Panc1 (cell line): ENCODE data around the gene C1orf216. TPM values are rescaled to one million over a fixed set of nuclear protein-coding genes. Genes with fewer than 3 reads are reported as not detected.

Experiments used
- ATAC-seq: fragments of 200-7000 bp; cut with Tn5 transposase; 2 replicates; pipeline ENCODE4 v1.9.1; 2020; ENCODE audit warnings: mild to moderate bottlenecking, moderate library complexity
- BruUV-seq: library from RNA; stranded (reverse); fragments of 400-500 nt; replicated peaks from 2 replicates; lab custom pipeline; 2021; lab: Mats Ljungman, UMichigan
- CTCF ChIA-PET: fragments of 300-600 bp; sonication (Branson Sonifier 250); formaldehyde crosslinking; loops from one replicate; lab custom pipeline; 2022; ENCODE audit warnings: antibody characterized with exemption; lab: Charles Lee
- POLR2A ChIA-PET: fragments of 300-600 bp; sonication (Branson Sonifier 250); formaldehyde crosslinking; loops from one replicate; lab custom pipeline; 2022; ENCODE audit warnings: antibody characterized with exemption; lab: Charles Lee
- DNase-seq: peaks from one replicate; pipeline ENCODE4 v3.0.0-alpha.2; 2010; ENCODE audit warnings: low read depth, low spot score
- H3K27ac ChIP-seq: 2 replicates; pipeline ENCODE4 v1.5.1; 2011; ENCODE audit warnings: mild to moderate bottlenecking, low read length, inconsistent platforms
- H3K27me3 ChIP-seq: fragments of 200-500 bp; sonication (Bioruptor generic); 2 replicates; pipeline ENCODE4 v1.6.0; 2014; ENCODE audit warnings: low read length, inconsistent platforms; ENCODE audit not compliant: control insufficient read depth, insufficient read depth
- H3K36me3 ChIP-seq: fragments of 200-500 bp; sonication (Bioruptor generic); 2 replicates; pipeline ENCODE4 v1.5.1; 2014; ENCODE audit warnings: inconsistent platforms, mild to moderate bottlenecking, low read length, moderate library complexity; ENCODE audit not compliant: control insufficient read depth, insufficient read depth
- H3K4me1 ChIP-seq: 2 replicates; pipeline ENCODE4 v1.5.1; 2011; ENCODE audit warnings: inconsistent platforms, mild to moderate bottlenecking, low read length, moderate library complexity; ENCODE audit not compliant: control insufficient read depth, insufficient read depth
- H3K4me3 ChIP-seq, 2 experiments: 2 replicates each; pipeline ENCODE4 v1.5.1; 2011 to 2012; ENCODE audit warnings: low read depth in 2 of 2, low read length in 2 of 2, mild to moderate bottlenecking in 2 of 2, inconsistent platforms in 1 of 2, moderate library complexity in 1 of 2
- H3K9me3 ChIP-seq: fragments of 200-500 bp; sonication (Bioruptor generic); 2 replicates; pipeline ENCODE4 v1.5.1; 2014; ENCODE audit warnings: low read depth, mild to moderate bottlenecking, inconsistent platforms, low read length, moderate library complexity; ENCODE audit not compliant: control insufficient read depth, insufficient read depth
- POLR2AphosphoS5 ChIP-seq: IDR thresholded peaks from 2 replicates; pipeline ENCODE4 v1.6.1; 2012; ENCODE audit warnings: mild to moderate bottlenecking, low read depth, low read length, moderate library complexity
- SIN3A ChIP-seq: IDR thresholded peaks from 2 replicates; pipeline ENCODE4 v1.6.1; 2012; ENCODE audit warnings: low read depth, mild to moderate bottlenecking, low read length, moderate library complexity, borderline replicate concordance; ENCODE audit not compliant: insufficient read depth
- TCF7L2 ChIP-seq: IDR thresholded peaks from 2 replicates; pipeline ENCODE4 v1.6.1; 2011; ENCODE audit warnings: mild to moderate bottlenecking, low read depth, low read length, inconsistent platforms
- in situ Hi-C: cut with HindIII; loops from 2 replicates; pipeline ENCODE4 v1.10.0; 2016; ENCODE audit warnings: low sequenced_read_pairs, low pct_unique_long_range_greater_than_20kb
- intact Hi-C: fragments of 100-400 bp; cut with micrococcal nuclease; formaldehyde crosslinking; loops from one replicate; pipeline ENCODE4 v1.10.0; 2022; ENCODE audit not compliant: unreplicated experiment
- total RNA-seq: library from RNA; stranded (reverse); gene quantifications from one replicate; pipeline ENCODE4 v1.2.1, GENCODE V29; 2021; ENCODE audit not compliant: unreplicated experiment
- TF ChIP-seq, protein P1 (sequence below): fragments of 450-650 bp; IDR thresholded peaks from 2 replicates; pipeline ENCODE4 v1.5.1; 2017; ENCODE audit warnings: mild to moderate bottlenecking
- TF ChIP-seq, protein P2 (sequence below), 2 experiments: IDR thresholded peaks; 2 replicates each; pipeline ENCODE4 v1.6.1; 2011 to 2012; ENCODE audit warnings: low read depth in 2 of 2, control low read depth in 1 of 2, low read length in 1 of 2, mild to moderate bottlenecking in 1 of 2, moderate library complexity in 1 of 2; ENCODE audit not compliant: insufficient read depth in 1 of 2

C1orf216 gene
- total RNA-seq, 1 experiment from 2014 or later = 28.0 TPM

DNA sequence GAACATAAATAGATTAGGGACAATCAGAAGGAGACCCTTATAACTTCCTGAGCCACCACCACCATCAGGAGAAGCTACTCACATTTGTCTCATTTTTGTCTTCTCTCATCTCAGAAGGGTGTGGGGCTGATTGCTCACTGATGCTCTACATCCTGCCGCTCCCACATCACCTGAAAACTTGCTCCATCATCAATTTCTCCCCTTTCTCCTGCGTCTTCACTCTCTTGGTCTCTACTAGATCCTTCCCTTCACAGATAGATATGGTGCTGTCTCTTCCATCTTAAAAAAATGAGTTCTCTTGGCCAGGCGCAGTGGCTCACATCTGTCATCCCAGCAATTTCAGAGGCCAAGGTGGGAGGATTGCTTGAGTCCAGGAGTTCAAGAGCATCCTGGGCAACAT is 38.4 kb downstream of the C1orf216 start:
- no TSS peak for BruUV-seq
- ChIA-PET CTCF (no interaction called here), POLR2A (no interaction called here)
- Histone ChIP-seq H3K9me3 (no peaks in the 10 kb centered on the region), H3K36me3 (no peaks in the 10 kb centered on the region), H3K27me3 (peaks cover 4% of the 10 kb centered on the region; the same call in 1 of the 2 replicates), H3K4me1 (no peaks in the 10 kb centered on the region), H3K27ac (no peak overlapping the region), H3K4me3 (no peak overlapping the region)
- DNase-seq (no peak), ATAC-seq (no peak)
- in situ Hi-C loops = no loop called here
- intact Hi-C loops = no loop called here
- TF ChIP-seq POLR2AphosphoS5 (no peak), SIN3A (no peak), TCF7L2 (no peak)
- TF ChIP-seq, protein P1, sequence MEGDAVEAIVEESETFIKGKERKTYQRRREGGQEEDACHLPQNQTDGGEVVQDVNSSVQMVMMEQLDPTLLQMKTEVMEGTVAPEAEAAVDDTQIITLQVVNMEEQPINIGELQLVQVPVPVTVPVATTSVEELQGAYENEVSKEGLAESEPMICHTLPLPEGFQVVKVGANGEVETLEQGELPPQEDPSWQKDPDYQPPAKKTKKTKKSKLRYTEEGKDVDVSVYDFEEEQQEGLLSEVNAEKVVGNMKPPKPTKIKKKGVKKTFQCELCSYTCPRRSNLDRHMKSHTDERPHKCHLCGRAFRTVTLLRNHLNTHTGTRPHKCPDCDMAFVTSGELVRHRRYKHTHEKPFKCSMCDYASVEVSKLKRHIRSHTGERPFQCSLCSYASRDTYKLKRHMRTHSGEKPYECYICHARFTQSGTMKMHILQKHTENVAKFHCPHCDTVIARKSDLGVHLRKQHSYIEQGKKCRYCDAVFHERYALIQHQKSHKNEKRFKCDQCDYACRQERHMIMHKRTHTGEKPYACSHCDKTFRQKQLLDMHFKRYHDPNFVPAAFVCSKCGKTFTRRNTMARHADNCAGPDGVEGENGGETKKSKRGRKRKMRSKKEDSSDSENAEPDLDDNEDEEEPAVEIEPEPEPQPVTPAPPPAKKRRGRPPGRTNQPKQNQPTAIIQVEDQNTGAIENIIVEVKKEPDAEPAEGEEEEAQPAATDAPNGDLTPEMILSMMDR = no peak
- TF ChIP-seq, protein P2, sequence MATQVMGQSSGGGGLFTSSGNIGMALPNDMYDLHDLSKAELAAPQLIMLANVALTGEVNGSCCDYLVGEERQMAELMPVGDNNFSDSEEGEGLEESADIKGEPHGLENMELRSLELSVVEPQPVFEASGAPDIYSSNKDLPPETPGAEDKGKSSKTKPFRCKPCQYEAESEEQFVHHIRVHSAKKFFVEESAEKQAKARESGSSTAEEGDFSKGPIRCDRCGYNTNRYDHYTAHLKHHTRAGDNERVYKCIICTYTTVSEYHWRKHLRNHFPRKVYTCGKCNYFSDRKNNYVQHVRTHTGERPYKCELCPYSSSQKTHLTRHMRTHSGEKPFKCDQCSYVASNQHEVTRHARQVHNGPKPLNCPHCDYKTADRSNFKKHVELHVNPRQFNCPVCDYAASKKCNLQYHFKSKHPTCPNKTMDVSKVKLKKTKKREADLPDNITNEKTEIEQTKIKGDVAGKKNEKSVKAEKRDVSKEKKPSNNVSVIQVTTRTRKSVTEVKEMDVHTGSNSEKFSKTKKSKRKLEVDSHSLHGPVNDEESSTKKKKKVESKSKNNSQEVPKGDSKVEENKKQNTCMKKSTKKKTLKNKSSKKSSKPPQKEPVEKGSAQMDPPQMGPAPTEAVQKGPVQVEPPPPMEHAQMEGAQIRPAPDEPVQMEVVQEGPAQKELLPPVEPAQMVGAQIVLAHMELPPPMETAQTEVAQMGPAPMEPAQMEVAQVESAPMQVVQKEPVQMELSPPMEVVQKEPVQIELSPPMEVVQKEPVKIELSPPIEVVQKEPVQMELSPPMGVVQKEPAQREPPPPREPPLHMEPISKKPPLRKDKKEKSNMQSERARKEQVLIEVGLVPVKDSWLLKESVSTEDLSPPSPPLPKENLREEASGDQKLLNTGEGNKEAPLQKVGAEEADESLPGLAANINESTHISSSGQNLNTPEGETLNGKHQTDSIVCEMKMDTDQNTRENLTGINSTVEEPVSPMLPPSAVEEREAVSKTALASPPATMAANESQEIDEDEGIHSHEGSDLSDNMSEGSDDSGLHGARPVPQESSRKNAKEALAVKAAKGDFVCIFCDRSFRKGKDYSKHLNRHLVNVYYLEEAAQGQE (IDR thresholded peaks at IDR 0.05; ENCODE audit: insufficient read depth in 1 of 2, low read depth in 2 of 2, low read length in 1 of 2) = no peak

DNA sequence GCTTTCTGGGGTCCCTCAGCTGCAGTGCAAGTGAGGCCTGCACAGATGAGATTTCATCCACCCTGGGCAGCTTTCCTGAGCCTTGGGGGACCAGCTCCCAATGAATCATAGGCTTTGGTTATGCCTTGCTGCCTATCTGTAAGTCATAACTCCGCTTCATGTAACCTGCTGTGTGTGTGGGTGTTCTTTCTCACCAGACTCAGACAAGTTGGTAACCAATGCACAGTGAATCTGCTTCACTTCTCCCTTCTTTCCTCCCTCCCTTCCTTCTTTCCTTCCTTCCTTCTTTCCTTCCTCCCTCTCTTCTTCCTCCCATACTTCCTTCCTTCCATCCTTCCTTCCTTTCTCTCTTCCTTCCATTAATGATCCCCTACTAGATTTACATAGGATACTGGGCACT is 42.9 kb downstream of the C1orf216 start:
- no peak for DNase-seq
- in situ Hi-C loops (no loop called here), intact Hi-C loops (no loop called here)
- BruUV-seq = no TSS peak
- ChIA-PET POLR2A (no interaction called here), CTCF (no interaction called here)
- no peak overlapping the region for H3K27ac ChIP-seq
- H3K36me3 ChIP-seq = no peaks in the 10 kb centered on the region
- no peak for TF ChIP-seq SIN3A
- TF ChIP-seq, protein P2 (IDR thresholded peaks at IDR 0.05; ENCODE audit: insufficient read depth in 1 of 2, low read depth in 2 of 2, low read length in 1 of 2) = no peak
- no peak for TF ChIP-seq TCF7L2
- TF ChIP-seq, protein P1 = no peak
- no peak for TF ChIP-seq POLR2AphosphoS5
- no peaks in the 10 kb centered on the region for H3K9me3 ChIP-seq
- H3K27me3 ChIP-seq = no peaks in the 10 kb centered on the region
- H3K4me3 ChIP-seq = no peak overlapping the region
- no peak for ATAC-seq
- H3K4me1 ChIP-seq = no peaks in the 10 kb centered on the region
